Measurements from ENCODE around the gene SNTA1.

DNA sequence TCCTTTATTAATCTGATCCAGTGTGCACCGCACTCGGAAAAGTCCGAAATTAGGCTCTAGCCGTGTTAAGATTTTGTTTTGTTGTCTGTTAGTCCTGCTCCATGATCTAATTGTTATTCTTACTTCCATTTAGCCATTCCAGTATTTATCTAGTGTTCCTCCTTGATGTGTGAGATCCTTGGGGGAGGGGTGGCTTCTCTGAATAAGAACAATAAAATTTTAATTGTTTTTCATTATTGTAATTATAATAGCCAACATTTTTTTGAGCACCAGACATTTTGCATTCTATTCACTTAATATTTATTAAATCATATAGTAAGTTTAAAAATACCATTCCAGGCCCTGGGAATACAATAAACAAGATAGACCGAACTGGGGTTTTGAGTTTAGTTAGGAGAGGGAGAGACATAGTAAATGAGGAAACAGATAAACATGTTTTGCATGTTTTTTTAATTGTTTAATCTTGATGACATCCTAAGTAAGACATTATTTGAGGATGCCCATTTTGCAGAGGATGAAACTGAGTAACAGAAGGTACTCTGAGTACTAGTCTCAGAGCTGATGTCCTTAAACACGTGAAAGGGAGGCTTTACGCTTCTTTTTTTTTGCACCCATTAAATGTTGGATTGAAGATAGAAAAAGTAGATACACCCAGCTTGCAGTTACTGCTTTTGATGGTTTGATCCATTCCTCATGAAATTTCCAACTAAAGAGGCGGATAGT lies 47.5 kb upstream of the SNTA1 start:
- TF ChIP-seq, protein P1, sequence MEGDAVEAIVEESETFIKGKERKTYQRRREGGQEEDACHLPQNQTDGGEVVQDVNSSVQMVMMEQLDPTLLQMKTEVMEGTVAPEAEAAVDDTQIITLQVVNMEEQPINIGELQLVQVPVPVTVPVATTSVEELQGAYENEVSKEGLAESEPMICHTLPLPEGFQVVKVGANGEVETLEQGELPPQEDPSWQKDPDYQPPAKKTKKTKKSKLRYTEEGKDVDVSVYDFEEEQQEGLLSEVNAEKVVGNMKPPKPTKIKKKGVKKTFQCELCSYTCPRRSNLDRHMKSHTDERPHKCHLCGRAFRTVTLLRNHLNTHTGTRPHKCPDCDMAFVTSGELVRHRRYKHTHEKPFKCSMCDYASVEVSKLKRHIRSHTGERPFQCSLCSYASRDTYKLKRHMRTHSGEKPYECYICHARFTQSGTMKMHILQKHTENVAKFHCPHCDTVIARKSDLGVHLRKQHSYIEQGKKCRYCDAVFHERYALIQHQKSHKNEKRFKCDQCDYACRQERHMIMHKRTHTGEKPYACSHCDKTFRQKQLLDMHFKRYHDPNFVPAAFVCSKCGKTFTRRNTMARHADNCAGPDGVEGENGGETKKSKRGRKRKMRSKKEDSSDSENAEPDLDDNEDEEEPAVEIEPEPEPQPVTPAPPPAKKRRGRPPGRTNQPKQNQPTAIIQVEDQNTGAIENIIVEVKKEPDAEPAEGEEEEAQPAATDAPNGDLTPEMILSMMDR (IDR thresholded peaks at IDR 0.05 in 4 of 5, conservative IDR thresholded peaks at IDR 0.05 in 1 of 5): no peak
- TF ChIP-seq POLR2A (IDR thresholded peaks at IDR 0.05): no peak
